ENCODE measurements around the gene TMEM244. TPM values are rescaled to one million over a fixed set of nuclear protein-coding genes. Genes with fewer than 3 reads are reported as not detected.

The TMEM244 gene
- total RNA-seq, 1 experiment from 2014 or later, result not detected

DNA sequence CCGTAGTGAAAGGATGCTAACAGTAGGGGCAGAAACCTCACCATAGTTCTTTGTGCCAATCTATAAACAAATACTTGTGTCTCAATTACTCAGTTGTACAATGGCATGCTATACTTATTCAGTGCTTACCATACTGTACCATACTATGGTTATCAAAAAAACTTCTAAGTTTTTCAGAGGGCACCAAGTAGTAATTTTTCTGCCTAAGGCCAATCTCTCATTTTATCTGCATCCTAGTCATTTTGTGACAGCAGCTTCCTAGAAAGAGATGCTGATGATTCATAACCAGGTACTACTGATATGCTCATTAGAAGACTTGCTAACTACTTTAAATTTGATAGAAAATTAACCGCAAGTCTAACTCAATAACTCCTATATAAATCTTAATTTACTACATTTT lies 42.9 kb downstream of the TMEM244 start:
- no peak overlapping the region for H3K4me3 Mint-ChIP-seq
- ChIA-PET POLR2A (no interaction called here), CTCF (no interaction called here)
- TF ChIP-seq ATF1 (CRISPR knock-in tag; IDR thresholded peaks at IDR 0.05) (no peak), NR2C2 (CRISPR knock-in tag; IDR thresholded peaks at IDR 0.05) (no peak), FOXK1 (CRISPR knock-in tag; IDR thresholded peaks at IDR 0.05) (no peak), CREB1 (CRISPR knock-in tag; IDR thresholded peaks at IDR 0.05) (no peak), E2F1 (CRISPR knock-in tag; IDR thresholded peaks at IDR 0.05) (no peak), ETV6 (CRISPR knock-in tag; IDR thresholded peaks at IDR 0.05) (no peak), TEAD4 (CRISPR knock-in tag; IDR thresholded peaks at IDR 0.05) (no peak), ZNF671 (CRISPR knock-in tag; IDR thresholded peaks at IDR 0.05) (no peak)
- TF ChIP-seq, protein P1, sequence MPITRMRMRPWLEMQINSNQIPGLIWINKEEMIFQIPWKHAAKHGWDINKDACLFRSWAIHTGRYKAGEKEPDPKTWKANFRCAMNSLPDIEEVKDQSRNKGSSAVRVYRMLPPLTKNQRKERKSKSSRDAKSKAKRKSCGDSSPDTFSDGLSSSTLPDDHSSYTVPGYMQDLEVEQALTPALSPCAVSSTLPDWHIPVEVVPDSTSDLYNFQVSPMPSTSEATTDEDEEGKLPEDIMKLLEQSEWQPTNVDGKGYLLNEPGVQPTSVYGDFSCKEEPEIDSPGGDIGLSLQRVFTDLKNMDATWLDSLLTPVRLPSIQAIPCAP (CRISPR knock-in tag; IDR thresholded peaks at IDR 0.05), result no peak
- TF ChIP-seq, protein P2, sequence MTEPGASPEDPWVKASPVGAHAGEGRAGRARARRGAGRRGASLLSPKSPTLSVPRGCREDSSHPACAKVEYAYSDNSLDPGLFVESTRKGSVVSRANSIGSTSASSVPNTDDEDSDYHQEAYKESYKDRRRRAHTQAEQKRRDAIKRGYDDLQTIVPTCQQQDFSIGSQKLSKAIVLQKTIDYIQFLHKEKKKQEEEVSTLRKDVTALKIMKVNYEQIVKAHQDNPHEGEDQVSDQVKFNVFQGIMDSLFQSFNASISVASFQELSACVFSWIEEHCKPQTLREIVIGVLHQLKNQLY (CRISPR knock-in tag; IDR thresholded peaks at IDR 0.05), result no peak
- no peaks in the 10 kb centered on the region; the same call in 1 of the 2 replicates for H3K27me3 Mint-ChIP-seq (ENCODE audit: low read depth)
- DNase-seq (ENCODE audit: low spot score) (no peak), ATAC-seq (no peak)
- no peaks in the 10 kb centered on the region for H3K36me3 Mint-ChIP-seq
- H3K27ac Mint-ChIP-seq, result no peak overlapping the region
- H3K9me3 Mint-ChIP-seq, result no peaks in the 10 kb centered on the region
- no peaks in the 10 kb centered on the region for H3K4me1 Mint-ChIP-seq

GRCh38 chr6:129817821-129818220 lies 43.3 kb downstream of the TMEM244 start:
- H3K9me3 Mint-ChIP-seq, result no peaks in the 10 kb centered on the region
- DNase-seq (ENCODE audit: low spot score) (no peak), ATAC-seq (no peak)
- H3K36me3 Mint-ChIP-seq, result no peaks in the 10 kb centered on the region
- POLR2A ChIA-PET, result no interaction called here
- no peaks in the 10 kb centered on the region for H3K4me1 Mint-ChIP-seq
- TF ChIP-seq ELF4 (CRISPR knock-in tag; IDR thresholded peaks at IDR 0.05; ENCODE audit: low read depth), result no peak
- TF ChIP-seq, protein P3, sequence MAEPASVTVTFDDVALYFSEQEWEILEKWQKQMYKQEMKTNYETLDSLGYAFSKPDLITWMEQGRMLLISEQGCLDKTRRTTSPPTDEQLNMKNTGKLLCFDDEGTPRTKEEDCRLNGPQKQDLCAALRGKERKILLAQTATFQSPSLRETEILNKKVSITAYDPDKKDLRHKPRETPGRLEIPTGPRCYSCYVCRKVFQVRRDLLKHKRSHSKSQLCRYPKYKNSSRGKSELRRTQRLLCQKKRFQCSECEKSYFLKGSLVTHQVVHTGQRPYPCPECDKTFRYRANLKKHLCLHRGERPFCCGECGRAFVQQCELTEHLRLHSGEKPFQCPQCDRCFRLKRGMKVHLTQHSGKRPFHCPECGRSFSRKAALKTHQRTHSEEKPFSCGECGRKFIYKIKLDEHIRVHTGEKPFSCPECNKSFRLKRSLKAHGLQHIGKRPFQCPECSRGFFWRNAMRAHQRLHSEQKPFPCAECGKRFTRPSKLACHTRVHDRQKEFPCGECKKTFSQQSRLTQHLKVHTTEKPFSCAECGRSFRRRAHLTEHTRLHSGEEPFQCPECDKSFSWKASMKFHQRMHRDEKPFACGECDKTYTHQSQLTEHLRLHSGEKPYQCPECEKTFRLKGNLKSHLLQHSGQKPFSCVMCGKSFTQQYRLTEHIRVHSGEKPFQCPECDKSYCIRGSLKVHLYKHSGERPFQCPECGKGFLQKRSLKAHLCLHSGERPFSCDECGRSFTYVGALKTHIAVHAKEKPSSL (CRISPR knock-in tag; conservative IDR thresholded peaks at IDR 0.05), result no peak
- TF ChIP-seq, protein P4, sequence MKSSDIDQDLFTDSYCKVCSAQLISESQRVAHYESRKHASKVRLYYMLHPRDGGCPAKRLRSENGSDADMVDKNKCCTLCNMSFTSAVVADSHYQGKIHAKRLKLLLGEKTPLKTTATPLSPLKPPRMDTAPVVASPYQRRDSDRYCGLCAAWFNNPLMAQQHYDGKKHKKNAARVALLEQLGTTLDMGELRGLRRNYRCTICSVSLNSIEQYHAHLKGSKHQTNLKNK (CRISPR knock-in tag; IDR thresholded peaks at IDR 0.05), result no peak
- no peak for TF ChIP-seq NR3C1 (CRISPR knock-in tag; conservative IDR thresholded peaks at IDR 0.05; ENCODE audit: low read depth)
- no peak overlapping the region for H3K4me3 Mint-ChIP-seq
- no peaks in the 10 kb centered on the region; the same call in 1 of the 2 replicates for H3K27me3 Mint-ChIP-seq (ENCODE audit: low read depth)
- CTCF ChIA-PET, result no interaction called here
- H3K27ac Mint-ChIP-seq, result no peak overlapping the region

DNA sequence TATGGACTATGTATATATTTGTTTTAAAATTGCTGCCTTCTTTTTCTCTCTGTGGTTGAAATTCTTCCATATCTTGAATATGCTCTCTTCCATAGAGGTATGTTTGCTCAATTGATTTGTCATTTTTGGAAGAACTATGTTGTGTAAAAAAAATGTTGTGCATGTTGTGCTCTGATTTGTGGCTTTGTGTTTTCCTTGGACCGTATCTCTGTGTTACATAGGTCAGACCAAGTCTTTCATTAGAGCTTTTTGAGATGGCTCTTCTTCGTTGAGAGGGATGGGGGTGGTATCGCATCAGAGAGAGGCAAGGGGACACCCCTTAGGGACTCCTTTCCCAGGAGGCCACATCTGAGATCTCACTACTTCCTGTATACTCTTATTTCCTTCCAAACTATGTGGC lies 43.8 kb downstream of the TMEM244 start:
- DNase-seq (ENCODE audit: low spot score) (no peak), ATAC-seq (no peak)
- no peaks in the 10 kb centered on the region; the same call in 1 of the 2 replicates for H3K27me3 Mint-ChIP-seq (ENCODE audit: low read depth)
- no peak overlapping the region for H3K4me3 Mint-ChIP-seq
- H3K36me3 Mint-ChIP-seq, result no peaks in the 10 kb centered on the region
- H3K4me1 Mint-ChIP-seq, result no peaks in the 10 kb centered on the region
- H3K9me3 Mint-ChIP-seq, result no peaks in the 10 kb centered on the region
- ChIA-PET CTCF (interaction anchor here (0.8 kb wide), 1 partner anchor 42 kb away, joined by 3 read pairs; no protein-coding TSS in a partner anchor), POLR2A (no interaction called here)
- no peak overlapping the region for H3K27ac Mint-ChIP-seq
- TF ChIP-seq PRDM15 (CRISPR knock-in tag; IDR thresholded peaks at IDR 0.05) (no peak), AFF4 (CRISPR knock-in tag; IDR thresholded peaks at IDR 0.05; ENCODE audit: borderline replicate concordance) (no peak), ELF4 (CRISPR knock-in tag; IDR thresholded peaks at IDR 0.05; ENCODE audit: low read depth) (no peak)
